Chondrocyte (in vitro differentiated cells): ENCODE results near the gene RABGAP1L. TPM values are rescaled to one million over a fixed set of nuclear protein-coding genes. Genes with fewer than 3 reads are reported as not detected.

ENCODE experiments used
- DNase-seq: peaks from one replicate; pipeline ENCODE4 v3.0.0; 2021; ENCODE audit warnings: mixed read lengths, low spot score
- H3K27ac Mint-ChIP-seq: one replicate; pipeline ENCODE4 v1.8.0; 2021; ENCODE audit warnings: mild to moderate bottlenecking, moderate library complexity, mixed read lengths; ENCODE audit not compliant: unreplicated experiment
- H3K27me3 Mint-ChIP-seq: 2 replicates; pipeline ENCODE4 v1.8.0; 2021; ENCODE audit warnings: low read depth, mixed read lengths
- H3K36me3 Mint-ChIP-seq: 2 replicates; pipeline ENCODE4 v1.8.0; 2021; ENCODE audit warnings: low read depth, mixed read lengths
- H3K4me1 Mint-ChIP-seq: 2 replicates; pipeline ENCODE4 v1.8.0; 2021; ENCODE audit warnings: low read depth, mild to moderate bottlenecking, mixed read lengths
- H3K4me3 Mint-ChIP-seq: one replicate; pipeline ENCODE4 v1.8.0; 2021; ENCODE audit warnings: mild to moderate bottlenecking, moderate library complexity, mixed read lengths; ENCODE audit not compliant: unreplicated experiment
- H3K9me3 Mint-ChIP-seq: 2 replicates; pipeline ENCODE4 v1.8.0; 2021; ENCODE audit warnings: low read depth, mixed read lengths
- CTCF ChIP-seq: fragments of 200-600 bp; sonication (generic); IDR thresholded peaks from 2 replicates; pipeline ENCODE4 v1.5.0; 2021; ENCODE audit warnings: antibody characterized with exemption, mild to moderate bottlenecking, moderate library complexity
- total RNA-seq: library from RNA; stranded (reverse); gene quantifications from 3 replicates; pipeline ENCODE4 v1.2.1, GENCODE V29; 2021

Gene RABGAP1L
- total RNA-seq, 1 donor from 2014 or later = 27.1 TPM

- H3K4me1 Mint-ChIP-seq = no peaks in the 10 kb centered on the region
These were observed 567.7 kb downstream of the RABGAP1L start for GRCh38 chr1:174726880-174727585.

GRCh38 chr1:174734270-174734669, 575.0 kb downstream of the RABGAP1L start:
- Mint-ChIP-seq H3K36me3 (no peaks in the 10 kb centered on the region), H3K27me3 (no peaks in the 10 kb centered on the region), H3K9me3 (peaks cover 4% of the 10 kb centered on the region), H3K4me1 (no peaks in the 10 kb centered on the region), H3K4me3 (no peak overlapping the region), H3K27ac (no peak overlapping the region)
- TF ChIP-seq CTCF = no peak
- no peak for DNase-seq

More at GRCh38 chr1:174726880-174727585, 567.7 kb downstream of the RABGAP1L start:
- Mint-ChIP-seq H3K9me3 (no peaks in the 10 kb centered on the region), H3K4me3 (no peak overlapping the region), H3K36me3 (no peaks in the 10 kb centered on the region), H3K27ac (no peak overlapping the region), H3K27me3 (no peaks in the 10 kb centered on the region)
- no peak for DNase-seq
- peak; percentile 48 for TF ChIP-seq CTCF

GRCh38 chr1:174736831-174737230, 577.5 kb downstream of the RABGAP1L start:
- no peak overlapping the region for H3K27ac Mint-ChIP-seq
- H3K4me3 Mint-ChIP-seq = no peak overlapping the region
- no peaks in the 10 kb centered on the region for H3K36me3 Mint-ChIP-seq
- no peak for TF ChIP-seq CTCF
- peaks cover 2% of the 10 kb centered on the region for H3K4me1 Mint-ChIP-seq
- H3K9me3 Mint-ChIP-seq = peaks cover 4% of the 10 kb centered on the region
- no peak for DNase-seq
- H3K27me3 Mint-ChIP-seq = no peaks in the 10 kb centered on the region

GRCh38 chr1:174740249-174740968, 581.1 kb downstream of the RABGAP1L start:
- Mint-ChIP-seq H3K4me1 (peaks cover 2% of the 10 kb centered on the region), H3K9me3 (peaks cover 4% of the 10 kb centered on the region), H3K27ac (no peak overlapping the region), H3K4me3 (no peak overlapping the region), H3K36me3 (no peaks in the 10 kb centered on the region), H3K27me3 (no peaks in the 10 kb centered on the region)
- no peak for TF ChIP-seq CTCF
- no peak for DNase-seq

GRCh38 chr1:174742805-174743653, 583.7 kb downstream of the RABGAP1L start:
- Mint-ChIP-seq H3K4me1 (peaks cover 2% of the 10 kb centered on the region), H3K4me3 (no peak overlapping the region), H3K27ac (no peak overlapping the region), H3K36me3 (no peaks in the 10 kb centered on the region), H3K9me3 (no peaks in the 10 kb centered on the region), H3K27me3 (no peaks in the 10 kb centered on the region)
- no peak for TF ChIP-seq CTCF
- DNase-seq = no peak
